ENCODE measurements around the gene PRKCH.

Gene PRKCH

DNA sequence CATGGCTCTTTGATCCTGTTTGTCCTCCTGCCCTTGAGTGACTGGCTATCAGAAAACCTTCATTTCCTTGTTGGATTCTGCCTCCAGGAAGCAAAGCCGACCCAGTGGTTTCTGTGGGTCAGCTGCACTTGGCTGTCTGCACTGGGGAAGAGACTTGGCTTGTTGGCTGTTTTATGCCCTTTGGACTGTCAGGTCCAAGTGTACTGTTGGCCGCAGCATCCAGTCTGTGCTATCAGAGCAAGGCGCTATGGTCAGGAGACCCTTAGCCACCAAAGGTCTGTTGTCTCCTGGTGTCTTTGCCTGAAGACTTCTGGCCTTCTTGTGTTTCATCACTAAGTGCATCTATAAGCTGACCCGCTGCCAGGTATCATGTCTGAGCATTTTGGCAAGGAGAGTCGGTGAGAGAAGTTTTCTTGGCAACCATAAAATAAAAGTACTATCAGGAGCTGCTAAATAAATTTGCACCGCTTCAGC lies 196.6 kb downstream of the PRKCH start:
- Histone ChIP-seq H3K27ac (ENCODE audit: low read length) (no peak overlapping the region), H3K79me2 (ENCODE audit: insufficient read depth, low read length) (peaks cover 26% of the 10 kb centered on the region; the same call in 1 of the 2 replicates), H3K4me3 (ENCODE audit: low read depth in 1 of 2, low read length in 2 of 2) (no peak overlapping the region), H2AFZ (ENCODE audit: low read depth, low read length) (no peak overlapping the region), H3K36me3 (ENCODE audit: insufficient read depth, low read length) (peaks cover 45% of the 10 kb centered on the region), H4K20me1 (ENCODE audit: insufficient read depth, low read length) (peaks cover 5% of the 10 kb centered on the region; the same call in 1 of the 2 replicates), H3K4me1 (ENCODE audit: insufficient read depth, low read length) (no peaks in the 10 kb centered on the region), H3K9ac (ENCODE audit: low read depth, low read length) (no peak overlapping the region), H3K9me3 (ENCODE audit: insufficient read depth, low read length, severe bottlenecking) (no peaks in the 10 kb centered on the region), H3K27me3 (ENCODE audit: insufficient read depth, low read length, poor library complexity) (no peaks in the 10 kb centered on the region), H3K4me2 (ENCODE audit: insufficient read depth, low read length) (no peak overlapping the region)
- ATAC-seq (ENCODE audit: insufficient read depth, low read depth) = no peak
- no peak for DNase-seq
- TF ChIP-seq, protein P1, sequence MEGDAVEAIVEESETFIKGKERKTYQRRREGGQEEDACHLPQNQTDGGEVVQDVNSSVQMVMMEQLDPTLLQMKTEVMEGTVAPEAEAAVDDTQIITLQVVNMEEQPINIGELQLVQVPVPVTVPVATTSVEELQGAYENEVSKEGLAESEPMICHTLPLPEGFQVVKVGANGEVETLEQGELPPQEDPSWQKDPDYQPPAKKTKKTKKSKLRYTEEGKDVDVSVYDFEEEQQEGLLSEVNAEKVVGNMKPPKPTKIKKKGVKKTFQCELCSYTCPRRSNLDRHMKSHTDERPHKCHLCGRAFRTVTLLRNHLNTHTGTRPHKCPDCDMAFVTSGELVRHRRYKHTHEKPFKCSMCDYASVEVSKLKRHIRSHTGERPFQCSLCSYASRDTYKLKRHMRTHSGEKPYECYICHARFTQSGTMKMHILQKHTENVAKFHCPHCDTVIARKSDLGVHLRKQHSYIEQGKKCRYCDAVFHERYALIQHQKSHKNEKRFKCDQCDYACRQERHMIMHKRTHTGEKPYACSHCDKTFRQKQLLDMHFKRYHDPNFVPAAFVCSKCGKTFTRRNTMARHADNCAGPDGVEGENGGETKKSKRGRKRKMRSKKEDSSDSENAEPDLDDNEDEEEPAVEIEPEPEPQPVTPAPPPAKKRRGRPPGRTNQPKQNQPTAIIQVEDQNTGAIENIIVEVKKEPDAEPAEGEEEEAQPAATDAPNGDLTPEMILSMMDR (IDR thresholded peaks at IDR 0.05; ENCODE audit: borderline replicate concordance, extremely low read depth, low read length, poor library complexity, severe bottlenecking) = no peak
- no peak for TF ChIP-seq EZH2 (IDR thresholded peaks at IDR 0.05; ENCODE audit: borderline replicate concordance, low read depth, low read length, severe bottlenecking)

DNA sequence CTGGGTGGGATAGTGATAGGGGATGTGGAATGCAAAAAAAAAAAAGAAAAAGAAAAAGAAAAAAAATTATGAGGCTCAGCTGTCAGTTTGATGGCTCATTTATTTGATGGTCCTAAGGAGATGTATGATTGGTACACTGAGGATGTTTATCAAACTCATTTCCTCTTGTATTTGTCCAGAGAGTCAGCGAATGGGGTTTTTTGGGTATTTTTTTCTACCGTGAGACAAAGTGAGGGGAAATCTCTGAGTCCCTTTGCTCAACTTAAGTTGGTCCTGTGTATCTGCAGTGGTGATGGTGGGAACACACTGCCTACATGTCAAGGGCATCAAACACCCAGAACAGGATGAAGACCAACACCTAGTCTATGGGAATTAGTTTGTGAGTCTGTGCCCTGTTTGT lies 197.0 kb downstream of the PRKCH start:
- H3K4me1 ChIP-seq (ENCODE audit: insufficient read depth, low read length) = no peaks in the 10 kb centered on the region
- peaks cover 28% of the 10 kb centered on the region; the same call in 1 of the 2 replicates for H3K79me2 ChIP-seq (ENCODE audit: insufficient read depth, low read length)
- H3K27ac ChIP-seq (ENCODE audit: low read length) = no peak overlapping the region
- no peak overlapping the region for H2AFZ ChIP-seq (ENCODE audit: low read depth, low read length)
- ATAC-seq (ENCODE audit: insufficient read depth, low read depth) (no peak; the same call in 2 of the 3 replicates), DNase-seq (no peak)
- no peaks in the 10 kb centered on the region for H3K27me3 ChIP-seq (ENCODE audit: insufficient read depth, low read length, poor library complexity)
- no peak overlapping the region for H3K4me2 ChIP-seq (ENCODE audit: insufficient read depth, low read length)
- peaks cover 5% of the 10 kb centered on the region; the same call in 1 of the 2 replicates for H4K20me1 ChIP-seq (ENCODE audit: insufficient read depth, low read length)
- peaks cover 43% of the 10 kb centered on the region for H3K36me3 ChIP-seq (ENCODE audit: insufficient read depth, low read length)
- H3K4me3 ChIP-seq (ENCODE audit: low read depth in 1 of 2, low read length in 2 of 2) = no peak overlapping the region
- no peak overlapping the region for H3K9ac ChIP-seq (ENCODE audit: low read depth, low read length)
- TF ChIP-seq, protein P1 (IDR thresholded peaks at IDR 0.05; ENCODE audit: borderline replicate concordance, extremely low read depth, low read length, poor library complexity, severe bottlenecking) = no peak
- TF ChIP-seq EZH2 (IDR thresholded peaks at IDR 0.05; ENCODE audit: borderline replicate concordance, low read depth, low read length, severe bottlenecking) = no peak
- H3K9me3 ChIP-seq (ENCODE audit: insufficient read depth, low read length, severe bottlenecking) = no peaks in the 10 kb centered on the region

DNA sequence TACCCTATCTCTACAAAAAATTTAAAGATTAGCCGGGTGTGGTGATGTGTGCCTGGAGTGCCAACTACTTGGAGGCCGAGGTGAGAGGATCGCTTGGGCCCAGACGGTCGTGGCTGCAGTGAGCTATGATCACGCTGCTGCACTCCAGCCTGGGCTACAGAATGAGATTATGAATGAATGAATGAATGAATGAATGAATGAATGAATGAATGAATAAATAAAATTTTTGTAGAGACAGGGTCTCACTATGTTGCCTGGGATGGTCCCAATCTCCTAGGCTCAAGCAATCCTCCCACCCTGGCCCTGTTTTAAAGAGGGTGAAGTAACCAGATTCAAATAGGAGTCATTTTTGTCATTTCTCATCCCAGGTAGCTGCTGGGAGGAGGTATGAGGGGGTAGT lies 197.7 kb downstream of the PRKCH start:
- Histone ChIP-seq H3K4me1 (ENCODE audit: insufficient read depth, low read length) (no peaks in the 10 kb centered on the region), H3K27me3 (ENCODE audit: insufficient read depth, low read length, poor library complexity) (no peaks in the 10 kb centered on the region), H3K9ac (ENCODE audit: low read depth, low read length) (no peak overlapping the region), H3K9me3 (ENCODE audit: insufficient read depth, low read length, severe bottlenecking) (no peaks in the 10 kb centered on the region), H2AFZ (ENCODE audit: low read depth, low read length) (no peak overlapping the region), H3K4me2 (ENCODE audit: insufficient read depth, low read length) (no peak overlapping the region), H3K4me3 (ENCODE audit: low read depth in 1 of 2, low read length in 2 of 2) (no peak overlapping the region), H3K27ac (ENCODE audit: low read length) (no peak overlapping the region), H4K20me1 (ENCODE audit: insufficient read depth, low read length) (peaks cover 5% of the 10 kb centered on the region; the same call in 1 of the 2 replicates), H3K36me3 (ENCODE audit: insufficient read depth, low read length) (peaks cover 37% of the 10 kb centered on the region), H3K79me2 (ENCODE audit: insufficient read depth, low read length) (peaks cover 26% of the 10 kb centered on the region; the same call in 1 of the 2 replicates)
- ATAC-seq (ENCODE audit: insufficient read depth, low read depth) = no peak
- TF ChIP-seq EZH2 (IDR thresholded peaks at IDR 0.05; ENCODE audit: borderline replicate concordance, low read depth, low read length, severe bottlenecking) = no peak
- TF ChIP-seq, protein P1 (IDR thresholded peaks at IDR 0.05; ENCODE audit: borderline replicate concordance, extremely low read depth, low read length, poor library complexity, severe bottlenecking) = no peak
- DNase-seq = no peak
